Fibroblast of lung (primary cell): Measurements from ENCODE around the gene SLC35C1. TPM values are rescaled to one million over a fixed set of nuclear protein-coding genes. Genes with fewer than 3 reads are reported as not detected.
"Not testable (repeated sequence)": the region's sequence is repeated elsewhere in the genome, so short reads cannot be mapped to it uniquely, and the experiment has no call there.

Experiments used
- DNase-seq, 2 donors: peaks; one replicate each; pipeline versions ENCODE4 v3.0.0 to v3.0.0-alpha.2; 2010; ENCODE audit warnings: low read depth in 2 of 2
- H2AFZ ChIP-seq: 2 replicates; pipeline ENCODE4 v1.5.1; 2012; ENCODE audit warnings: low read length, control low read depth, inconsistent platforms
- H3K27ac ChIP-seq: 2 replicates; pipeline ENCODE4 v1.5.1; 2011; ENCODE audit warnings: low read length, control low read depth; ENCODE audit not compliant: insufficient read depth
- H3K27me3 ChIP-seq: 2 replicates; pipeline ENCODE4 v1.5.1; 2011; ENCODE audit warnings: mild to moderate bottlenecking, low read length; ENCODE audit not compliant: control insufficient read depth, insufficient read depth
- H3K36me3 ChIP-seq: 2 replicates; pipeline ENCODE4 v1.5.1; 2011; ENCODE audit warnings: low read length; ENCODE audit not compliant: control insufficient read depth, insufficient read depth
- H3K4me1 ChIP-seq: 2 replicates; pipeline ENCODE4 v1.5.1; 2011; ENCODE audit warnings: low read length; ENCODE audit not compliant: control insufficient read depth, insufficient read depth; ENCODE audit errors: extremely low read depth
- H3K4me2 ChIP-seq: 2 replicates; pipeline ENCODE4 v1.5.1; 2011; ENCODE audit warnings: low read length, control low read depth; ENCODE audit not compliant: insufficient read depth; ENCODE audit errors: extremely low read depth
- H3K4me3 ChIP-seq, 4 experiments: fragments of 200-600 bp in 1 of 4; sonication (generic) in 1 of 4; replicated peaks in 1 of 4; 2 replicates each; pipeline ENCODE4 v1.5.1; 2011 to 2016; ENCODE audit warnings: low read length in 4 of 4, low read depth in 3 of 4, mild to moderate bottlenecking in 3 of 4, control low read depth in 2 of 4, inconsistent platforms in 1 of 4, mixed read lengths in 1 of 4; ENCODE audit not compliant: insufficient read depth in 1 of 4; ENCODE audit errors: control extremely low read depth in 1 of 4
- H3K79me2 ChIP-seq: 2 replicates; pipeline ENCODE4 v1.5.1; 2012; ENCODE audit warnings: mild to moderate bottlenecking, low read length, inconsistent platforms; ENCODE audit not compliant: control insufficient read depth, insufficient read depth
- H3K9ac ChIP-seq: 2 replicates; pipeline ENCODE4 v1.5.1; 2011; ENCODE audit warnings: mild to moderate bottlenecking, low read length, control low read depth; ENCODE audit not compliant: insufficient read depth
- H3K9me3 ChIP-seq: 2 replicates; pipeline ENCODE4 v1.5.1; 2012; ENCODE audit warnings: low read depth, low read length; ENCODE audit not compliant: control insufficient read depth, insufficient read depth
- H4K20me1 ChIP-seq: 2 replicates; pipeline ENCODE4 v1.5.1; 2011; ENCODE audit warnings: low read length; ENCODE audit not compliant: control insufficient read depth, insufficient read depth; ENCODE audit errors: extremely low read depth
- EZH2 ChIP-seq: IDR thresholded peaks from 2 replicates; pipeline ENCODE4 v1.5.1; 2012; ENCODE audit warnings: low read length, control low read depth, mild to moderate bottlenecking; ENCODE audit errors: missing control alignments
- polyA plus RNA-seq, 2 donors: library from polyadenylated mRNA; depleted of rRNA in 1 of 2; stranded (reverse) in 1 of 2; unstranded in 1 of 2; fragments of >200 nt; gene quantifications; 2 replicates each; pipeline ENCODE4 v1.2.1, GENCODE V29; 2011 to 2012; ENCODE audit warnings: missing spikeins in 1 of 2
- total RNA-seq: library from RNA; depleted of rRNA; stranded (reverse); fragments of >200 nt; gene quantifications from 2 replicates; pipeline ENCODE4 v1.2.1, GENCODE V29; 2014
- TF ChIP-seq, protein P1 (sequence below), 2 donors: IDR thresholded peaks in 1 of 2; conservative IDR thresholded peaks in 1 of 2; 1 replicate in 1 of 2; 2 replicates in 1 of 2; pipeline ENCODE4 v1.5.1; 2011 to 2012; ENCODE audit warnings: low read length in 2 of 2, control low read depth in 1 of 2, inconsistent platforms in 1 of 2, low read depth in 1 of 2, mild to moderate bottlenecking in 1 of 2

Gene SLC35C1
- total and polyA plus RNA-seq, 2 donors (not counting 1 experiment from before 2014, with no cell fraction given), result 6.7 to 10.4 TPM

DNA sequence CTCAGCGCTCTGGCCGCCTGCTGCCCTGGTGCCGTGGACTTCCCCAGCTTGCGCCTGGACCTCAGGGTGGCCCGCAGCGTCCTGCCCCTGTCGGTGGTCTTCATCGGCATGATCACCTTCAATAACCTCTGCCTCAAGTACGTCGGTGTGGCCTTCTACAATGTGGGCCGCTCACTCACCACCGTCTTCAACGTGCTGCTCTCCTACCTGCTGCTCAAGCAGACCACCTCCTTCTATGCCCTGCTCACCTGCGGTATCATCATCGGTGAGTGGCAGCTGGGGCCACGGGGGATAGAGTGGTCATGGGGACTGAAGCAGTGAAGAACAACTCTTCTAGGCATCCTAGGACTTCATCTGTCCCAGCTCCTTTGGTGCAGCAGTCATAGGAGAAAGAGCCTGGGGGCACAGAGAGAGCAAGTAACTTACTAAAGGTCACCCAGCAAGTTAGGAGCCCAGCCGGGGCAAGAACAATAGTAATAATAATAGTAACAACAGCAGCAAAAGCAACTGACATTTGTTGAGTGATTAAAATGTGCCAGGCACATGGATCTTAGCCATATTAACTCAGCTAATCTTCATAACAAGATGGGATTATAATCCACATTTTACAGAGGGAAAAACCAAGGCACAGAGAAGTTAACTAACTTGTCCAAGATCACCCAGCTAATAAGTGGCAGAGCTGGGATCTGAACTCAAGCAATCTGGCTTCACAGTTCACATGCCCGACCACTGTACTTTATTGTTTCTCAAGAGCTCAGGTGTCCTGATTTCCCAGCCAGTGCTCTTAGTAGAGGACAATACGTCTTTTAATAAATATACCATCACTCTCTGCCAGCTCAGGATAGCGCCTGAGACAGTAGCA is 1.4 kb downstream of the SLC35C1 start:
- H3K4me2 ChIP-seq, result peak overlapping the region; percentile 97
- H3K36me3 ChIP-seq, result peaks cover 9% of the 10 kb centered on the region
- no peaks in the 10 kb centered on the region for H3K27me3 ChIP-seq
- no peak overlapping the region for H2AFZ ChIP-seq
- no peak overlapping the region for H3K9ac ChIP-seq
- H3K79me2 ChIP-seq, result peaks cover 28% of the 10 kb centered on the region
- DNase-seq, result no peak
- peaks cover 7% of the 10 kb centered on the region for H3K4me1 ChIP-seq
- H3K9me3 ChIP-seq, result no peaks in the 10 kb centered on the region
- H3K4me3 ChIP-seq, result peak overlapping the region; percentile 83 to 91 (median 86)
- no peak for TF ChIP-seq EZH2
- TF ChIP-seq, protein P1, sequence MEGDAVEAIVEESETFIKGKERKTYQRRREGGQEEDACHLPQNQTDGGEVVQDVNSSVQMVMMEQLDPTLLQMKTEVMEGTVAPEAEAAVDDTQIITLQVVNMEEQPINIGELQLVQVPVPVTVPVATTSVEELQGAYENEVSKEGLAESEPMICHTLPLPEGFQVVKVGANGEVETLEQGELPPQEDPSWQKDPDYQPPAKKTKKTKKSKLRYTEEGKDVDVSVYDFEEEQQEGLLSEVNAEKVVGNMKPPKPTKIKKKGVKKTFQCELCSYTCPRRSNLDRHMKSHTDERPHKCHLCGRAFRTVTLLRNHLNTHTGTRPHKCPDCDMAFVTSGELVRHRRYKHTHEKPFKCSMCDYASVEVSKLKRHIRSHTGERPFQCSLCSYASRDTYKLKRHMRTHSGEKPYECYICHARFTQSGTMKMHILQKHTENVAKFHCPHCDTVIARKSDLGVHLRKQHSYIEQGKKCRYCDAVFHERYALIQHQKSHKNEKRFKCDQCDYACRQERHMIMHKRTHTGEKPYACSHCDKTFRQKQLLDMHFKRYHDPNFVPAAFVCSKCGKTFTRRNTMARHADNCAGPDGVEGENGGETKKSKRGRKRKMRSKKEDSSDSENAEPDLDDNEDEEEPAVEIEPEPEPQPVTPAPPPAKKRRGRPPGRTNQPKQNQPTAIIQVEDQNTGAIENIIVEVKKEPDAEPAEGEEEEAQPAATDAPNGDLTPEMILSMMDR (conservative IDR thresholded peaks at IDR 0.05 in 1 of 2, IDR thresholded peaks at IDR 0.05 in 1 of 2; ENCODE audit: low read depth in 1 of 2, low read length in 2 of 2), result no peak
- H4K20me1 ChIP-seq, result no peaks in the 10 kb centered on the region
- H3K27ac ChIP-seq, result peak overlapping the region; percentile 94

DNA sequence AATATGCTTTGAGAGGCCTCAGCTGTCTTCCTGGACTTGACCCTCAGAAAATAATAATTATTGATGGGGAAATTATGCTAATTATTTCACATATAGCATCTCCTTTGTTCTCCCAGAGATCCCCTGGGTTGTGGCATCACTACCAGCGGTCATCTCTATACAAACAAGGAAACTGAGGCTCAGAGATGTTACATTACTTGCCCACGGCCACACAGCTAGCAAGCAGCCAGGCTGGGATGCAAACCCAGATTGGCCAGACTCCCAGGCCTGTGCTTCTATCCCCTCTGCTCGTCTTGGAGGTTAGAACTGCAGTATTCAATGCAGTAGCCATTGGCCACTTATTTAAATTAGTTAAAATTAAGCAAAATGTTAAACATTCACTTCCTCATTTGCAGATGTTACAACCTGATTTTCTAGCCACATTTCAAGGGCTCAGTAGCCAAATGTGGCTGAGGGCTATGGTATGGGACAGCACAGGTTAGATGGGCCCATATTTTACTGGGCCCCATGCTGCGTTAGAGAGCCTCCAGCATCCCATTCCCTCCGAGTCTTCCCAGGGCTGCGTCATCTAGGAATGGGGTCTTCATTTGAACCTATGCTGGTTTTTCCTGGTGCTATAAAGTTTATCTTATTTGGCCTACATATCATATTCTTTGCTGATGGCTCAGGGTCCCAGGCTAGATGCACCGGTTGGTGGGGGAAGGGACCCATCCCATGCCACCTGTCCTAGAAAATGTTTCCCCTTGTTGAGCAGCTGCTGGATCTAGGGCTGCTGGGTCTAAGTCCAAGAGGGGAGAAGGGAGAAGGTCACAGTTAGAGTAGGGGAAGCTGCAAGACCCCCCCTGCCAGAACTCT is 2.2 kb downstream of the SLC35C1 start:
- H3K4me3 ChIP-seq, result peak overlapping the region; percentile 15 to 91 (median 52)
- no peak overlapping the region for H2AFZ ChIP-seq
- TF ChIP-seq EZH2, result no peak
- DNase-seq, result no peak
- H4K20me1 ChIP-seq, result no peaks in the 10 kb centered on the region
- no peak overlapping the region for H3K27ac ChIP-seq
- peaks cover 28% of the 10 kb centered on the region for H3K79me2 ChIP-seq
- no peak overlapping the region for H3K9ac ChIP-seq
- peaks cover 15% of the 10 kb centered on the region for H3K36me3 ChIP-seq
- peaks cover 7% of the 10 kb centered on the region for H3K4me1 ChIP-seq
- H3K4me2 ChIP-seq, result peak overlapping the region; percentile 97
- no peaks in the 10 kb centered on the region for H3K9me3 ChIP-seq
- H3K27me3 ChIP-seq, result no peaks in the 10 kb centered on the region

DNA sequence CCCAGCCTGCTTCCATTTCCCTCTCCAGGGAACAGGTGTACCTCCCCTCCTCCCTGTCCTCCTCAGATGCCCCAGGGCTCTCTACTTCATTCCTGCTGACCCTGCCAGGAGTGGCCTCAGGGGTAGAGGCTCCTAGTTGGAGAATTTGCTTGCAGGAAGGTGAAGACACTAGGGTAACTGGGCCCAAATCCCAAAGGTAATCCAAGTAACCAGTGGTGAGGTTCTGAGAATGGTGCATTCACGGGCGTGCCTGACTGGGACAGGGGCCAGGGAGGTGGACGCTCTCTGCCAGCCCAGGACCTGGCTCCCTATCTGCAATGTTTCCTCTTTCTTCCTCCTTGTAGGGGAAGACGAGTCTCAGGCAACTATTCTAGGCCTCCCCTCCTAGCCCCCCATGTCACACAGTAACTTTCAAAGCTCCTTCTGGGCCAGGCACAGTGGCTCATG is 2.9 kb downstream of the SLC35C1 start:
- no peaks in the 10 kb centered on the region for H4K20me1 ChIP-seq
- H3K36me3 ChIP-seq, result peaks cover 15% of the 10 kb centered on the region
- no peak overlapping the region for H3K9ac ChIP-seq
- TF ChIP-seq, protein P1 (conservative IDR thresholded peaks at IDR 0.05 in 1 of 2, IDR thresholded peaks at IDR 0.05 in 1 of 2; ENCODE audit: low read depth in 1 of 2, low read length in 2 of 2), result no peak
- no peak for TF ChIP-seq EZH2
- peak overlapping the region in 1 of 4 experiments; percentile 91 for H3K4me3 ChIP-seq
- H3K27ac ChIP-seq, result no peak overlapping the region
- peaks cover 7% of the 10 kb centered on the region for H3K4me1 ChIP-seq
- H2AFZ ChIP-seq, result no peak overlapping the region
- H3K4me2 ChIP-seq, result peak overlapping the region; percentile 97
- H3K27me3 ChIP-seq, result no peaks in the 10 kb centered on the region
- no peak for DNase-seq
- peaks cover 28% of the 10 kb centered on the region for H3K79me2 ChIP-seq
- H3K9me3 ChIP-seq, result no peaks in the 10 kb centered on the region

- not testable (repeated sequence) for H3K27me3 ChIP-seq, H3K27ac ChIP-seq, H3K9me3 ChIP-seq, H3K9ac ChIP-seq, H3K4me3 ChIP-seq, DNase-seq, H2AFZ ChIP-seq, H3K4me1 ChIP-seq, H3K4me2 ChIP-seq, H4K20me1 ChIP-seq
- Histone ChIP-seq H3K36me3 (peaks cover 15% of the 10 kb centered on the region), H3K79me2 (peaks cover 28% of the 10 kb centered on the region)
Observed at GRCh38 chr11:45808427-45808826, 3.5 kb downstream of the SLC35C1 start.
